Measurements from ENCODE around the gene RNF112.

Gene RNF112

GRCh38 chr17:19409509-19409908 is 1.5 kb upstream of the RNF112 start:
- H3K23ac ChIP-seq (ENCODE audit: low read depth, low read length, poor library complexity): no peak overlapping the region

GRCh38 chr17:19410091-19410490 is 941 bp upstream of the RNF112 start:
- Histone ChIP-seq H2AFZ (ENCODE audit: low read length) (no peak overlapping the region), H3K4ac (ENCODE audit: low read length) (no peak overlapping the region), H2AK5ac (ENCODE audit: low read depth, low read length) (peak overlapping the region; percentile 14), H3K27me3 (ENCODE audit: control insufficient read depth in 3 of 3, insufficient read depth in 3 of 3, low read depth in 1 of 3, low read length in 3 of 3) (peaks cover 0 to 33% (median 0%) of the 10 kb centered on the region in 3 experiments), H3K4me2 (ENCODE audit: insufficient read depth, low read length, poor library complexity, severe bottlenecking) (no peak overlapping the region), H2BK12ac (ENCODE audit: low read length) (no peak overlapping the region), H2BK120ac (ENCODE audit: low read depth, low read length) (no peak overlapping the region), H4K8ac (ENCODE audit: low read depth, low read length) (no peak overlapping the region), H3K4me1 (ENCODE audit: control insufficient read depth in 2 of 2, insufficient read depth in 1 of 2, low read depth in 1 of 2, low read length in 2 of 2) (peaks cover 0 to 13% of the 10 kb centered on the region in 2 donors), H3K79me1 (ENCODE audit: low read depth, low read length) (no peaks in the 10 kb centered on the region), H3K18ac (ENCODE audit: low read length) (no peak overlapping the region), H3K27ac (replicated peaks; ENCODE audit: low read length) (no peak overlapping the region), H3K4me3 (ENCODE audit: low read length in 2 of 2) (no peak overlapping the region), H4K91ac (ENCODE audit: low read depth, low read length, poor library complexity) (no peak overlapping the region), H3K9me3 (replicated peaks in 1 of 2; ENCODE audit: control insufficient read depth in 2 of 2, insufficient read depth in 1 of 2, low read depth in 1 of 2, low read length in 2 of 2) (no peaks in the 10 kb centered on the region), H3K14ac (ENCODE audit: low read length) (no peak overlapping the region), H3K23ac (ENCODE audit: low read depth, low read length, poor library complexity) (no peak overlapping the region), H3K36me3 (replicated peaks in 1 of 2; ENCODE audit: control insufficient read depth in 2 of 2, insufficient read depth in 2 of 2, low read length in 2 of 2) (no peaks in the 10 kb centered on the region), H2BK5ac (ENCODE audit: low read length) (no peak overlapping the region), H2BK15ac (ENCODE audit: low read length) (no peak overlapping the region), H3K9ac (ENCODE audit: low read depth, low read length, poor library complexity) (no peak overlapping the region)
- WGBS, 2 donors (ENCODE audit: extremely low coverage in 2 of 2, insufficient read length in 2 of 2, insufficient replicate concordance in 1 of 2): no CpG with 5 or more reads among the region's 6 CpGs
- DNase-seq (ENCODE audit: low spot score): no peak

More at GRCh38 chr17:19409509-19409908, 1.5 kb upstream of the RNF112 start:
- Histone ChIP-seq H3K79me1 (ENCODE audit: low read depth, low read length) (no peaks in the 10 kb centered on the region), H2AFZ (ENCODE audit: low read length) (no peak overlapping the region), H4K91ac (ENCODE audit: low read depth, low read length, poor library complexity) (no peak overlapping the region), H3K36me3 (replicated peaks in 1 of 2; ENCODE audit: control insufficient read depth in 2 of 2, insufficient read depth in 2 of 2, low read length in 2 of 2) (no peaks in the 10 kb centered on the region), H3K4me3 (ENCODE audit: low read length in 2 of 2) (no peak overlapping the region), H3K4ac (ENCODE audit: low read length) (no peak overlapping the region), H3K27me3 (ENCODE audit: control insufficient read depth in 3 of 3, insufficient read depth in 3 of 3, low read depth in 1 of 3, low read length in 3 of 3) (peaks cover 0 to 32% (median 0%) of the 10 kb centered on the region in 3 experiments), H3K9ac (ENCODE audit: low read depth, low read length, poor library complexity) (no peak overlapping the region), H3K14ac (ENCODE audit: low read length) (no peak overlapping the region), H2AK5ac (ENCODE audit: low read depth, low read length) (no peak overlapping the region), H3K18ac (ENCODE audit: low read length) (no peak overlapping the region), H2BK120ac (ENCODE audit: low read depth, low read length) (no peak overlapping the region), H3K4me1 (ENCODE audit: control insufficient read depth in 2 of 2, insufficient read depth in 1 of 2, low read depth in 1 of 2, low read length in 2 of 2) (peaks cover 0 to 13% of the 10 kb centered on the region in 2 donors), H2BK12ac (ENCODE audit: low read length) (no peak overlapping the region), H3K27ac (replicated peaks; ENCODE audit: low read length) (no peak overlapping the region), H3K9me3 (replicated peaks in 1 of 2; ENCODE audit: control insufficient read depth in 2 of 2, insufficient read depth in 1 of 2, low read depth in 1 of 2, low read length in 2 of 2) (no peaks in the 10 kb centered on the region), H4K8ac (ENCODE audit: low read depth, low read length) (no peak overlapping the region), H3K4me2 (ENCODE audit: insufficient read depth, low read length, poor library complexity, severe bottlenecking) (no peak overlapping the region), H2BK5ac (ENCODE audit: low read length) (no peak overlapping the region), H2BK15ac (ENCODE audit: low read length) (no peak overlapping the region)
- DNase-seq (ENCODE audit: low spot score): no peak
- no CpG with 5 or more reads among the region's 3 CpGs for WGBS, 2 donors (ENCODE audit: extremely low coverage in 2 of 2, insufficient read length in 2 of 2, insufficient replicate concordance in 1 of 2)

GRCh38 chr17:19411631-19412030 is 599 bp downstream of the RNF112 start:
- Histone ChIP-seq H2BK5ac (ENCODE audit: low read length) (no peak overlapping the region), H3K4me2 (ENCODE audit: insufficient read depth, low read length, poor library complexity, severe bottlenecking) (no peak overlapping the region), H2BK15ac (ENCODE audit: low read length) (peak overlapping the region; percentile 87), H3K14ac (ENCODE audit: low read length) (peak overlapping the region; percentile 67), H3K4me3 (ENCODE audit: low read length in 2 of 2) (no peak overlapping the region), H2BK12ac (ENCODE audit: low read length) (no peak overlapping the region), H2AFZ (ENCODE audit: low read length) (peak overlapping the region; percentile 54), H3K4ac (ENCODE audit: low read length) (peak overlapping the region; percentile 1), H3K4me1 (ENCODE audit: control insufficient read depth in 2 of 2, insufficient read depth in 1 of 2, low read depth in 1 of 2, low read length in 2 of 2) (peaks cover 0 to 13% of the 10 kb centered on the region in 2 donors), H4K8ac (ENCODE audit: low read depth, low read length) (no peak overlapping the region), H3K27ac (replicated peaks; ENCODE audit: low read length) (no peak overlapping the region), H4K91ac (ENCODE audit: low read depth, low read length, poor library complexity) (no peak overlapping the region), H3K79me1 (ENCODE audit: low read depth, low read length) (no peaks in the 10 kb centered on the region), H2AK5ac (ENCODE audit: low read depth, low read length) (peak overlapping the region; percentile 92), H3K9ac (ENCODE audit: low read depth, low read length, poor library complexity) (peak overlapping the region; percentile 53), H3K9me3 (replicated peaks in 1 of 2; ENCODE audit: control insufficient read depth in 2 of 2, insufficient read depth in 1 of 2, low read depth in 1 of 2, low read length in 2 of 2) (no peaks in the 10 kb centered on the region), H3K18ac (ENCODE audit: low read length) (peak overlapping the region; percentile 73), H3K23ac (ENCODE audit: low read depth, low read length, poor library complexity) (no peak overlapping the region), H3K36me3 (replicated peaks in 1 of 2; ENCODE audit: control insufficient read depth in 2 of 2, insufficient read depth in 2 of 2, low read length in 2 of 2) (no peaks in the 10 kb centered on the region), H3K27me3 (ENCODE audit: control insufficient read depth in 3 of 3, insufficient read depth in 3 of 3, low read depth in 1 of 3, low read length in 3 of 3) (peaks cover 0 to 39% (median 0%) of the 10 kb centered on the region in 3 experiments), H2BK120ac (ENCODE audit: low read depth, low read length) (no peak overlapping the region)
- WGBS, 2 donors (ENCODE audit: extremely low coverage in 2 of 2, insufficient read length in 2 of 2, insufficient replicate concordance in 1 of 2): no CpG with 5 or more reads among the region's 9 CpGs
- DNase-seq (ENCODE audit: low spot score): no peak

DNA sequence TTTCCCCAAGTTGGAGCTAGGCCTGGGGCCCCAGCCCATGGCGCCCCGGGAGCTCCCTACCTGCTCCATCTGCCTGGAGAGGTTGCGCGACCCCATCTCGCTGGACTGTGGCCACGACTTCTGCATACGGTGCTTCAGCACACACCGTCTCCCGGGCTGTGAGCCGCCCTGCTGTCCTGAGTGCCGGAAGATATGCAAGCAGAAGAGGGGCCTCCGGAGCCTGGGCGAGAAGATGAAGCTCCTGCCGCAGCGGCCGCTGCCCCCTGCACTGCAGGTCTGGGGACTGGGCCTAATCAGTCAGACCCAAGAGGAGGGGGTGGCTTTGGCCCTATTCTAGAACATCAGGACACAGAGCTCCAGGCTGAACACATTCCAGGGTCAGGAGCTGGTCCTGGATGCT is 1.5 kb downstream of the RNF112 start:
- no CpG with 5 or more reads among the region's 16 CpGs for WGBS, 2 donors (ENCODE audit: extremely low coverage in 2 of 2, insufficient read length in 2 of 2, insufficient replicate concordance in 1 of 2)

More for the DNA sequence above, 1.5 kb downstream of the RNF112 start:
- Histone ChIP-seq H2BK120ac (ENCODE audit: low read depth, low read length) (no peak overlapping the region), H2BK12ac (ENCODE audit: low read length) (no peak overlapping the region), H3K36me3 (replicated peaks in 1 of 2; ENCODE audit: control insufficient read depth in 2 of 2, insufficient read depth in 2 of 2, low read length in 2 of 2) (no peaks in the 10 kb centered on the region), H3K27me3 (ENCODE audit: control insufficient read depth in 3 of 3, insufficient read depth in 3 of 3, low read depth in 1 of 3, low read length in 3 of 3) (peaks cover 0 to 45% (median 0%) of the 10 kb centered on the region in 3 experiments), H3K18ac (ENCODE audit: low read length) (no peak overlapping the region), H3K79me1 (ENCODE audit: low read depth, low read length) (no peaks in the 10 kb centered on the region), H3K4me2 (ENCODE audit: insufficient read depth, low read length, poor library complexity, severe bottlenecking) (no peak overlapping the region), H3K4me1 (ENCODE audit: control insufficient read depth in 2 of 2, insufficient read depth in 1 of 2, low read depth in 1 of 2, low read length in 2 of 2) (peaks cover 0 to 13% of the 10 kb centered on the region in 2 donors), H2AFZ (ENCODE audit: low read length) (no peak overlapping the region), H3K27ac (replicated peaks; ENCODE audit: low read length) (no peak overlapping the region), H4K91ac (ENCODE audit: low read depth, low read length, poor library complexity) (no peak overlapping the region), H4K8ac (ENCODE audit: low read depth, low read length) (no peak overlapping the region), H3K14ac (ENCODE audit: low read length) (peak overlapping the region; percentile 5), H2BK15ac (ENCODE audit: low read length) (no peak overlapping the region), H2AK5ac (ENCODE audit: low read depth, low read length) (peak overlapping the region; percentile 92), H3K23ac (ENCODE audit: low read depth, low read length, poor library complexity) (peak overlapping the region; percentile 10), H3K9me3 (replicated peaks in 1 of 2; ENCODE audit: control insufficient read depth in 2 of 2, insufficient read depth in 1 of 2, low read depth in 1 of 2, low read length in 2 of 2) (no peaks in the 10 kb centered on the region), H2BK5ac (ENCODE audit: low read length) (no peak overlapping the region), H3K4me3 (ENCODE audit: low read length in 2 of 2) (no peak overlapping the region), H3K4ac (ENCODE audit: low read length) (no peak overlapping the region), H3K9ac (ENCODE audit: low read depth, low read length, poor library complexity) (no peak overlapping the region)
- no peak for DNase-seq (ENCODE audit: low spot score)

Data from neuronal stem cell (in vitro differentiated cells).